Eye (tissue), 1 donor: ENCODE results near the gene PSAP.

ENCODE experiments used
- DNase-seq: peaks from one replicate; pipeline ENCODE4 v3.0.0-alpha.2; 2015

The PSAP gene

GRCh38 chr10:71806704-71807556 is 44.1 kb downstream of the PSAP start:
- DNase-seq, result no peak

GRCh38 chr10:71805776-71806703 is 45.0 kb downstream of the PSAP start:
- peak; percentile 59 for DNase-seq

DNA sequence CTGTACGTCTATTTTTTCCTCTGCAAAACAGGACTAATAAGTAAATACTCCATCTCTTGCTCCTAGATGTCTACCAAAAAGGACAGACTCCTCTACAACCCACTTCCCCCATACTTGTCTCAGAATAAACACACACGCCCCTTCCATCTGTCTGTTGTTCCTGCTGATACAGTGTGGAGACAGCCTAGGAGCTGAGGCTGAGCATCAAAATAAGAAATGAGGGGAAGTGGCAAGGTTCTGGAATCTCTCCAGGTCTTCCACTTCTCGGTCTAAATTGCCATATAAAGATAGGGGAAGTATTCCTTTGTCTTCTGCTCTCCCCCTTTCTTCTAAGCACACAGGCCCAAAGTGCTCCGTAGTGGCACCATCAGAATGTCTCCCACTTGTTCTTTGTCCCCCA is 47.0 kb downstream of the PSAP start:
- DNase-seq, result no peak

DNA sequence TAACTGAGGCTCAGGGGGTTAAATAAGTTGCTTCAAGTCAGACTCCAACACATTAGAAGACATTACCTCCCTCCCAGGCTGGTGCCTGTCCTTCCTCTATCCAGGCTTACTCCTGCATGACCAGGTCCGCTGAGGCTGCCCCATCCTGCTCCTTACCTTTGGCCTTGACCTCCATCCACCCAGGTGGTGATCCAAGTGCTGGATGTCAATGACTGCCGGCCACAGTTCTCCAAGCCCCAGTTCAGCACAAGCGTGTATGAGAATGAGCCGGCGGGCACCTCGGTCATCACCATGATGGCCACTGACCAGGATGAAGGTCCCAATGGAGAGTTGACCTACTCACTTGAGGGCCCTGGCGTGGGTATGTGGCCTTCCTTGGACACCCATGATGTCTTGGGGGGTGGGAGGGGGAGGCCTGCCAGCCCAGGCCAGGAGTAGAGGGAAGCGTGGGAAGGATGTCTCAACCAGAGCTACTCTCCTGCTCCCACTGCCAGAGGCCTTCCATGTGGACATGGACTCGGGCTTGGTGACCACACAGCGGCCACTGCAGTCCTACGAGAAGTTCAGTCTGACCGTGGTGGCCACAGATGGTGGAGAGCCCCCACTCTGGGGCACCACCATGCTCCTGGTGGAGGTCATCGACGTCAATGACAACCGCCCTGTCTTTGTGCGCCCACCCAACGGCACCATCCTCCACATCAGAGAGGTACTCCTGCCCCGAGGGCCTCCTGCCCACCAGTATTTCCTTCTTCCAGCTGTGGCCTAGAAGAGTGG is 48.1 kb downstream of the PSAP start:
- DNase-seq, result no peak

- no peak for DNase-seq
Measured at GRCh38 chr10:71802235-71802634, 48.8 kb downstream of the PSAP start.

- DNase-seq, result no peak
Measured at GRCh38 chr10:71801361-71801760, 49.7 kb downstream of the PSAP start.

DNA sequence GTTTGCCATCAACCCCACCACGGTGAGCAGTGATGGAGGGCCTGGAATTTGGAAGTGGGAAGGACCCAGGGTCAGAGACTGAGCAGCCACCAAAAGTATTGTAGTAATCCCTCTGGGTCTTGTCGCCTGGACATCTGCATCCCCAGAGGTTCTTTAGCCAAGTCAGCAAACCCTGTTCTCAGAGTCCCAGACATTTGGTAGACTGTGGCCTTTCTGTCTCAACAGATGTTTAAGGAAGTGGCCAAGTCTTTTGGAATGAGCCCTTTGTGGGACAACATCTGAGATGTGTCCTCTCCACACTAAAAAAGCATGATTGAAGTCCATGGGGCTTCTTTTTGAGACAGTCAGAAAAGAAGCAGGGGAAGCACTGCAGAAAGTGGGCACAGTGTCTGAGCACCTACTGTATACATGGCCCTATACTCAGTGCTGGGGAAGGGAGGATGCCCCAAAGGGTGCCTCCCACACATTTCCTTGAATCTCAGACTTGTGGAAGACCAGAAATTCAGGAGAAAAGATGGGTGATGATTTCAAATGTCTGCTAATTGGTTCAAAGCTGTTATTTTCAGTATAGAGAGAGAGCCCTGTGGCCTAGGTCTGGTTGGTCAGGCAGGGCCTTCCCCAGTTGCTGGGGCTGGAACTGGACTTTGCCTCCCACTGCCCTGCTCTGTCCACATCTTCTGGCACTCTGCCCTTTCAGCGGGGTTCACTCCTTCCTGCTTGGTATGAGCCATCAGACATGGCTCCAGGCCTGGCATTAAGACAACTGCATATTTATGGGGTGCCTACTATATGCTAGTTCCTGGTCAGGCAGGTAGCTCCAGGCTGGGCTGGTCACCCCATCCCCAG is 51.2 kb downstream of the PSAP start:
- DNase-seq, result no peak

- DNase-seq, result no peak
Measured at GRCh38 chr10:71799112-71799511, 51.9 kb downstream of the PSAP start.

GRCh38 chr10:71798308-71798624 is 52.8 kb downstream of the PSAP start:
- DNase-seq, result no peak

DNA sequence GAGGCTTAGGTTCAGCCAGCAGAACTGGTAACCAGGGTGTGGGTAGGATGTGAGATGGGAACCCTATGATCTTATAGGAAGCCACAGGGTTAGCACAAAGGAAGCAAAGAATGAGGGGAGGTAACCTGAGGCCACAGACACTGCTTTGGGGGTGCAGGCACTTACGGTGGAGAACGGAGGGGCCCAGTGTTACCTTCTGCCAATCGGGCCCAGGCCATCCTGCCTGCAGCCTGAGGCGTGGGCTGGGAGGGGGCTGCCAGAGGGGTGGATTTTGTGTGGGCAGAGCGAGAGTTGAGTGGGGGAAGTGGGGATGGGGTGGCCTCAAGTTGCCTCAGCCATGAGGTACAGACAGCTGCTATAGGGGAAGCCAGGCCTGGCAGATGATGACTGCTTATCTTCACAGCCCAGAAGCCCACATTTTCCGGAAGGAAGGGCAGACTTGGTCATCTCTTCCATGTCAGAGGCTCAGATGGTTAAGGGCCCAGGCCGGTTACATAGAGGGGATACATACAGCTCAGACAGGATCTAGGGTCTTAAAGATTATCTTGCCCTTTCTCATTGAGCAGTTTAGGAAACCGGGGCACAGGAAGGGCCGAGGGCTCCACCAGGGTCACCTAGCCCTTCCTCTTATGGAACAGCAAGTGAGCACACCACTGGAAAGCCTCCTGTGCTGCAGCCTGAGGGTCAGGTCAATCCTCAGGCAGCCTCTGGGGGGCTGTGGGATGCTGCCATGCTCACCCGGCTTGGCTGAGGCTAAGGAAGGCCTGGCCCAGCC is 53.3 kb downstream of the PSAP start:
- no peak for DNase-seq

DNA sequence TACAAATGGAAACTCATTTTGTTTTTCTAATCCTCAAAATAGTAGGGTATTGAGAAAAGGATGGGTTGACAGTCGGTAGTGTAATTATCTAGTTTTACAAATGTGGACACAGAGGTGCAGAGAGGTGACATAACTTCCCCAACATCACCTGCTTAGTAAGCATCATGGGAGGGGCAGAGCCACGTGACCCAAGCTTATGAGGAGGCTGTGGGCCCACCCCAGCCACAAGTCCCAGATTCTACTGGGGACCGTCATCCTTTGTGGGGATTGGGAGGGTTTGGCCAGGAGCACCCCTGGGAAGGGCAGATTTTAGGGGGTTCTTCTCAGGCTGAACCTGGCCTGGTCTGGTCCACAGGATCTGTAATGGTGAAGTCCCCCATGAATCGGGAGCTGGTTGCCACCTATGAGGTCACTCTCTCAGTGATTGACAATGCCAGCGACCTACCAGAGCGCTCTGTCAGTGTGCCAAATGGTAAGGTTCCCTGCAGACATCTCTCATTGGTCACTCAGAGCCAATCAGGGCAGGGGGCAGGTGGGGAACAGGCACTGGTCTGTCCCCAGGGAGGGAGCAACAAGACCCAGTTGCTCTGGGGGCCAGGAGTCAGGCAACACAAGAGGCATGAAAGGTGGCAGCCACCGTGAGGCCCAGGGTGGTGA is 54.2 kb downstream of the PSAP start:
- no peak for DNase-seq

DNA sequence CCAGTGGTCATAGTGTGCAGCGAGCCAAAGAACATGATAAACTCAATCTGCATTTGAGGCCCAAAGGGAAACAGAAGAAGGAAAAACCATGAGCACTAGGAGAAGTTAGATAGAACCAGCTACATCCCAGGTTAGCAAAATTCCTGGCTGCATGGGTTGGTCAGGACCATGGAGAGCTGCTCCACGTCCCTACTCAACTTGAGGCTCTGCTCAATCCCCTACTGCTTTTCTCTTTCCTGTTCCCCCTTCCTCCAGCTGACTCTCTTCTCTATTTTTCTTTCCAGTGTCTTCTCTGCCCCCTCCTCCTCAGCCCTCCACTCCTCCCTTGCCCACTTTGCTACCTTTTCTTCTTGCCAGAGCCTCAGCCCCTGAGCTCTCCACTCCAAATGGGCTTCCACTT is 55.8 kb downstream of the PSAP start:
- peak; percentile 71 for DNase-seq

DNA sequence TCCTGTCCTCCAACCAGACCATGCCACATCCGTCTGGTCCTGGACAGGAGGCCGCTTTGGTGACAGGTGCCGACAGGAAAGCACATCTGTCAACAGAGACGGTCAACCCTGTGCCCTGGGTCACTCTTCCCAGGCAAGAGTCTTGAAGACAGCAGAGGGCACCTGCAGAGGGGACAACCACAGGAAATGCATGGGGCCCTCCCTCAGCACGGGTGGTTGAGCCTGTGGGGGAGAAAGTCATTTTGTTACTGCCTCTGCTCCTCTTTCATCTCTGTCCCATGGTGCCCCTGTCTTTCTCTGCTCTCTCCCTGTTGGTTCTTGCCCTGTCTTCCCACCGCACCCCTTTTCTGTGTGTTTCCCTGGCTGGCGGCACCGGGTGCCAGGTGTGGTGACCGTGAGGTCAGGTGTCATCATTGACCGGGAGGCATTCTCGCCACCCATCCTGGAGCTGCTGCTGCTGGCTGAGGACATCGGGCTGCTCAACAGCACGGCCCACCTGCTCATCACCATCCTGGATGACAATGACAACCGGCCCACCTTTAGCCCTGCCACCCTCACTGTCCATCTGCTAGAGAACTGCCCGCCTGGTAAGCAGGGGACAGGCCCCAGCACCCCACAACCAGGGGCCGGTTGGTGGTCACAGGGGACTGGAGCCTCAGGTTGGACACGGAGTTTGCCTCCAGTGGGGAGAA is 60.2 kb downstream of the PSAP start:
- no peak for DNase-seq

DNA sequence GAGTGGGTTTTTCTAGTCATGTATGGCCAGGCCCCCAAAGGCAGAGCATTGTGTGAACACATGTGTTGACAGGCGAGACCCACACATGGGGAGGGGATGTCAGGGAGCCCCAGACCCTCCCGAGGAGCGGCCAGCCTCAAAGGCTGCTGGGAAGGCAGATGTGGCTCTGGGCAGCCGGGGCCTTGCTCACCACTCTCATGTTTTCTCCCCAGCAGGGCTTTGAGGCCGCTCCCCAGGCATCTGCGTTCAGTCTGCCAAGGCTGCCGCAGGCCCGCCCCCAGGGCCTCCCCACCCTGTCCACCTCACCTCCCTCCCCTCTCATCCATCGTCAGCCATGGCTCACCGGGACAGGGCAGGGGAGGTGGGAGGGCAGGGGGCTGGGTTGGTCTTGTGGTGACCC is 61.2 kb downstream of the PSAP start:
- DNase-seq, result no peak

DNA sequence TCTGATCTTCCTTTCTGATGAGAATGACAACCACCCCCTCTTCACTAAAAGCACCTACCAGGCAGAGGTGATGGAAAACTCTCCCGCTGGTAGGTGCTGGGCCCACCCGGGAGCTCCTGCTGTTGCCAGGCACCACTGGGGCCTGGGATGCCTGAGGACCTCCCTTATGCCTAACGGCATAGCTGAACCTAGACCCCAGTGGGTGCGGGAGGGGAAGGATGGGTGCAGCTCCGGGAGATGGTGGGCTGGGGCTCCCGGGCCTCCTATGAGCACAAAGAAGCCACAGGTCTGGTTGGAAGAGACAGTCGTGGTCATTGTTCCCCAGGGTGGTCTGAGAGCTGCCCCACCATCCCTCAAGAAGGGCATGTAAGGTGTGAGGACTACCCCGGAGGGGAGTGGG is 62.1 kb downstream of the PSAP start:
- DNase-seq, result no peak

DNA sequence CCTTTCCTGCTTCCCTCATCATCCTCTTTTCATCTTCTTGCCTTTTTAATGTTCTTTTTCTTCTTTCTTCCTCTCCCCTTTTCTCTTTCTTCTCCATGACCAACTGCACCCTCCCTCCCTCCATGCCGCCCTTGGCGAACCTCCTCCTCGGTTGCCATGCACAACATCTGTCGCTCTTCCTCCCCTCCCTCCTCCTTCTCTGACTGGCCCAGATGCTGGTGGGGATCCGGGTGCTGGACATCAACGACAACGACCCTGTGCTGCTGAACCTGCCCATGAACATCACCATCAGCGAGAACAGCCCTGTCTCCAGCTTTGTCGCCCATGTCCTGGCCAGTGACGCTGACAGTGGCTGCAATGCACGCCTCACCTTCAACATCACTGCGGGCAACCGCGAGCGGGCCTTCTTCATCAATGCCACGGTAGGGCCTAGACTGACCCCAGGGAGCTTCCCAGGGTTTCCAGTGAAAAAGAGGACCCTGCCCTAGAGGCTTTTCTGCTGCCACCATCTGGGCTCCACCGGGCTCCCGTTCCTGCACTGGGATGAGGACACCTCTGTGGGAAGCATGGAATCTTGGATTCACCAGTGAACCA is 66.3 kb downstream of the PSAP start:
- DNase-seq, result no peak

DNA sequence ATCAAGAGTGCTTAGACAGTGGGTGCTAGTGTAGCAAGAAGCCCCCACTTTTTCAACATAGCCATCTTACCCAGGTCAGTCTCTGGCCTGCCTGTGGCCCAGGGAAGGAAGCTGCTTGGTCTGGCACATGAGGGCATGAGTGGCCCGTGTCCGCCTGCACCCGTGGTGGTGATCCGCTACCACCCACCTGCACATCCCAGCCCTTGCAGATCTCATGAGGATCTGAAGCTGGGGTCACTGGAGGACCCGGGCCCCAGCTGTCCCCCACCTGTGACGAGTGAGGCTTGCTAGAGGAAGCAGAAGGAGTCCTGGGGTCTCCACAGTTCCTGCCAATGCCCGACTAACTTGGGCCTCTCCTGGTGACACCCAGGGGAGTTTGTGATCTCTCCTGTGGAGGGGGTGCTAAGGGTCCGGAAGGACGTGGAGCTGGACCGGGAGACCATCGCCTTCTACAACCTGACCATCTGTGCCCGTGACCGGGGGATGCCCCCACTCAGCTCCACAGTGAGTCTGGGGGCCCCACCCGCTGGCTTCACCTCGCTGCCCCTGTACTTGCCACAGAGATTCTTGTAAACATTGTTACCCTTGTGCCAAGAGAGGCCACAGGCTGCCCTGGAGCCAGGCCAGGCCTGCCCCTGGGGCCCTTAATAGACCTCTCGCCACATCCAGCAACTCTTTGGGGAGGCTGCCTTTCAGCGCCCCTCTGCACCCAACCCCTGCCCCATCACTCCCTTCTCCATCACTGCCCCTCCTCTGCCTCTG is 67.0 kb downstream of the PSAP start:
- no peak for DNase-seq

- no peak for DNase-seq
Measured at GRCh38 chr10:71782917-71783490, 68.0 kb downstream of the PSAP start.
